Transverse colon (tissue), 4 donors: ENCODE data around the gene PUS7. TPM values are rescaled to one million over a fixed set of nuclear protein-coding genes. Genes with fewer than 3 reads are reported as not detected.
A peak's percentile ranks its signal among the peaks of the same experiment; 100 is the strongest.
"Not testable (repeated sequence)": the region's sequence is repeated elsewhere in the genome, so short reads cannot be mapped to it uniquely, and the experiment has no call there.

Source experiments
- DNase-seq: peaks from one replicate; pipeline ENCODE4 v3.0.0-alpha.2; 2019
- H3K27ac ChIP-seq, 4 donors: fragments of 200-600 bp; sonication (generic); 2 replicates each; pipeline ENCODE4 v1.5.1; 2016 to 2018; ENCODE audit warnings: inconsistent platforms in 4 of 4
- H3K27me3 ChIP-seq: fragments of 200-600 bp; sonication (generic); 2 replicates; pipeline ENCODE4 v1.5.1; 2017; ENCODE audit warnings: inconsistent platforms
- H3K36me3 ChIP-seq, 4 donors: fragments of 200-600 bp; sonication (generic); 2 replicates each; pipeline ENCODE4 v1.5.1; 2017 to 2019; ENCODE audit warnings: inconsistent platforms in 4 of 4
- H3K4me1 ChIP-seq, 4 donors: fragments of 200-600 bp; sonication (generic); 2 replicates each; pipeline ENCODE4 v1.5.1; 2017 to 2020; ENCODE audit warnings: inconsistent platforms in 4 of 4
- H3K4me3 ChIP-seq, 4 donors: fragments of 200-600 bp; sonication (generic); 1 replicate in 1 of 4; 2 replicates in 3 of 4; pipeline versions ENCODE4 v1.5.1 to v1.6.1; 2017 to 2019; ENCODE audit warnings: inconsistent platforms in 4 of 4
- H3K9me3 ChIP-seq, 2 donors: fragments of 200-600 bp; sonication (generic); 2 replicates each; pipeline ENCODE4 v1.5.1; 2017 to 2019; ENCODE audit warnings: inconsistent platforms in 2 of 2
- CTCF ChIP-seq, 5 experiments: fragments of 200-600 bp in 3 of 5; fragments of 450-650 bp in 2 of 5; sonication (generic) in 3 of 5; IDR thresholded peaks; 1 replicate in 2 of 5; 2 replicates in 3 of 5; pipeline ENCODE4 v1.5.1; 2016 to 2017; ENCODE audit warnings: antibody characterized with exemption in 5 of 5, inconsistent platforms in 3 of 5, mild to moderate bottlenecking in 2 of 5, moderate library complexity in 1 of 5
- EP300 ChIP-seq: sonication (generic); formaldehyde crosslinking; IDR thresholded peaks from one replicate; pipeline ENCODE4 v1.6.1; 2017; ENCODE audit warnings: antibody characterized with exemption, low read depth
- POLR2A ChIP-seq: fragments of 450-650 bp; IDR thresholded peaks from one replicate; pipeline ENCODE4 v1.6.1; 2016; ENCODE audit warnings: antibody characterized with exemption, mild to moderate bottlenecking, moderate library complexity
- POLR2AphosphoS5 ChIP-seq, 3 donors: sonication (generic); formaldehyde crosslinking; IDR thresholded peaks; one replicate each; pipeline ENCODE4 v1.6.1; 2016; ENCODE audit warnings: antibody characterized with exemption in 3 of 3
- WGBS, 2 donors: methylation state at CpG; one replicate each; pipeline ENCODE4 v1.1.5; 2018; ENCODE audit warnings: low coverage in 1 of 2; 5-methylcytosine and 5-hydroxymethylcytosine counted together
- in situ Hi-C, 4 donors: fragments of 200-750 bp; cut with MboI; loops; one replicate each; pipeline versions ENCODE4 v1.15.0 to v1.15.1; 2017; ENCODE audit warnings: low sequenced_read_pairs in 3 of 4, low pct_ligation_motif_present in 1 of 4, low pct_unique_long_range_greater_than_20kb in 1 of 4
- intact Hi-C: fragments of 100-400 bp; cut with DNase I; formaldehyde crosslinking; loops from one replicate; pipeline ENCODE4 v1.15.1; 2023; ENCODE audit warnings: low total_unique reads
- total RNA-seq, 4 donors: library from RNA; depleted of rRNA; stranded (reverse); fragments of >200 nt; gene quantifications; one replicate each; pipeline ENCODE4 v1.1.0, GENCODE V29; 2016

The PUS7 gene
- total RNA-seq, 4 donors from 2014 or later, result 1.9 to 7.0 (median 4.9) TPM

DNA sequence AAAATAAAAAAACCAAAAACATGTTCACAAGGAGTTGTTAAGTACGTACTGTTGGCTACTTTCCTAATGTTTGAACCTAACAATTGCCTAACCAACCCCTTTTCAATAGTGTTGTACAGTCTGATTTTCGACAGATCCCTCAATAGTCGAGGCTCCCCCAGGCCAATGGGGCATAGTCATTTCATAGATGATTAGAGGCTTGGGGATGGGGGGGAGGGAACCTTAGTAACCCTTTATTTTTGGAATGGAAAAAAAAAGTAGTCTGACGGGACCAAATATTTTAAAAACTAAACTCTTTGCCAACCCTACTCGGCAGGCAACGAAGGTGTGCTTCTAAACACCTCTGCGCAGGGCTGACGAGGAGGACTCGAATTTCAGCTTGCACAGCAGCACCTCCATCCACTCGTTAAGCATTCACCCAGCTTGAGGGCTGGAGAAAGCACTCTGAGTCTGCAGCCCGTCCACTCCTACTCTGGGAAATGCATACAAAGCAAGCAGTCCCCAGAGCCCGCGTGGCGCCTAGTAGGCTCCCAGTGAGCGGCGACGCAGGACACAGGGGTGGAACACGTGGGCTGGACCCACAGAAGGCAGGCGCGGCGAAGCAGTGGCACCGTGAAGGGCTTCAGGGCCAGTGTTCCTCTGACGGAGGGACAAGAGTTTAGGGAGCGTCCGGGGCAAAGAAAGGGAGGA lies 899 bp downstream of the PUS7 start:
- DNase-seq, result peak; percentile 61
- Histone ChIP-seq H3K4me1 (peaks cover 4 to 17% (median 12%) of the 10 kb centered on the region in 4 donors), H3K36me3 (no peaks in the 10 kb centered on the region), H3K9me3 (no peaks in the 10 kb centered on the region), H3K27ac (peak overlapping the region; percentile 89 to 92 (median 90)), H3K27me3 (no peaks in the 10 kb centered on the region), H3K4me3 (peak overlapping the region; percentile 47 to 85 (median 67))
- in situ Hi-C loops, result no loop called here
- intact Hi-C loops, result no loop called here
- TF ChIP-seq CTCF (IDR thresholded peaks at IDR 0.05), result no peak
- no peak for TF ChIP-seq EP300
- TF ChIP-seq POLR2AphosphoS5 (IDR thresholded peaks at IDR 0.05), result no peak
- TF ChIP-seq POLR2A, result no peak
- 10 to 11% methylated on average over 9 to 25 of the region's 25 CpGs for WGBS, 2 donors

DNA sequence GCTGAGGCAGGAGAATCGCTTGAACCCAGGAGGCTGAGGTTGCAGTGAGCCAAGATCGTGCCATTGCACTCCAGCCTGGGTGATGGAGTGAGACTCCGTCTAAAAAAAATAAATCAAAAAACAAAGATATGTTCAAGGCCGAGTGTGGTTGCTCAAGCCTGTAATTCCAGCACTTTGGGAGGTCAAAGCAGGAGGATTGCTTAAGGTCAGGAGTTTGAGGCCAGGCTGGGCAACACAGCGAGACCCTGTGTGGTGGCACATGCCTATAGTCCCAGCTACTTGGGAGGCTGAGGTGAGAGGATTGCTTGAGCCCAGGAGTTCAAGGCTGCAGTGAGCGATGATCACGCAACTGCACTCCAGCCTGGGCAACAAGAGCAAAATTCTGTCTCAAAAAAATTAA lies 1.5 kb downstream of the PUS7 start:
- H3K9me3 ChIP-seq, in situ Hi-C loops, H3K27ac ChIP-seq, H3K36me3 ChIP-seq, intact Hi-C loops, H3K27me3 ChIP-seq, DNase-seq: not testable (repeated sequence)
- WGBS, 2 donors, result 90 to 97% methylated on average over 6 to 7 of the region's 7 CpGs
- Histone ChIP-seq H3K4me1 (peaks cover 4 to 17% (median 12%) of the 10 kb centered on the region in 4 donors), H3K4me3 (peak overlapping the region in 1 of 4 donors; percentile 85)

- no peak for TF ChIP-seq CTCF (IDR thresholded peaks at IDR 0.05)
- no peak for TF ChIP-seq POLR2A
- no peak for TF ChIP-seq POLR2AphosphoS5 (IDR thresholded peaks at IDR 0.05)
- TF ChIP-seq EP300, result no peak
- intact Hi-C loops, result no loop called here
- peaks cover 4 to 17% (median 12%) of the 10 kb centered on the region in 4 donors for H3K4me1 ChIP-seq
- in situ Hi-C loops, result no loop called here
- H3K36me3 ChIP-seq, result no peaks in the 10 kb centered on the region
- H3K27ac ChIP-seq, result no peak overlapping the region
- 85 to 92% methylated on average over 4 to 6 of the region's 6 CpGs for WGBS, 2 donors
- DNase-seq, result no peak
- no peaks in the 10 kb centered on the region for H3K9me3 ChIP-seq
- H3K4me3 ChIP-seq, result no peak overlapping the region
- H3K27me3 ChIP-seq, result no peaks in the 10 kb centered on the region
These were observed 2.7 kb downstream of the PUS7 start for GRCh38 chr7:105519353-105519752.

GRCh38 chr7:105515610-105516009 lies 6.5 kb downstream of the PUS7 start:
- intact Hi-C loops, in situ Hi-C loops: not testable (repeated sequence)

GRCh38 chr7:105512926-105513526 lies 9.0 kb downstream of the PUS7 start:
- Histone ChIP-seq H3K9me3 (no peaks in the 10 kb centered on the region), H3K27me3 (no peaks in the 10 kb centered on the region), H3K27ac (no peak overlapping the region), H3K36me3 (no peaks in the 10 kb centered on the region), H3K4me1 (peaks cover 0 to 3% (median 0%) of the 10 kb centered on the region in 4 donors), H3K4me3 (no peak overlapping the region)
- DNase-seq, result no peak
- 81% methylated on average over 4 of the region's 4 CpGs; no CpG with 5 or more reads in 1 of the 2 donors for WGBS, 2 donors
- intact Hi-C loops (no loop called here), in situ Hi-C loops (no loop called here)
- TF ChIP-seq POLR2A (no peak), POLR2AphosphoS5 (IDR thresholded peaks at IDR 0.05) (no peak), CTCF (IDR thresholded peaks at IDR 0.05) (no peak), EP300 (no peak)

More at GRCh38 chr7:105515610-105516009, 6.5 kb downstream of the PUS7 start:
- H3K36me3 ChIP-seq, H3K4me1 ChIP-seq, DNase-seq, H3K27me3 ChIP-seq, H3K4me3 ChIP-seq, H3K9me3 ChIP-seq, H3K27ac ChIP-seq: not testable (repeated sequence)
- WGBS, 2 donors, result 97 to 98% methylated on average over 6 to 7 of the region's 7 CpGs
